Upper lobe of right lung (tissue), 1 donor: ENCODE data around the gene ARHGAP15. TPM values are rescaled to one million over a fixed set of nuclear protein-coding genes. Genes with fewer than 3 reads are reported as not detected.
A peak's percentile ranks its signal among the peaks of the same experiment; 100 is the strongest.
"Not testable (repeated sequence)": the region's sequence is repeated elsewhere in the genome, so short reads cannot be mapped to it uniquely, and the experiment has no call there.

Experiments
- ATAC-seq: fragments of 200-7000 bp; cut with Tn5 transposase; one replicate; pipeline ENCODE4 v1.9.1; 2020; ENCODE audit warnings: mild to moderate bottlenecking, moderate library complexity
- DNase-seq: peaks from one replicate; pipeline ENCODE4 v3.0.0-alpha.2; 2020
- H3K27ac ChIP-seq: fragments of 200-600 bp; one replicate; pipeline ENCODE4 v1.8.0; 2022
- H3K27me3 ChIP-seq: fragments of 200-600 bp; one replicate; pipeline ENCODE4 v1.8.0; 2022; ENCODE audit warnings: mild to moderate bottlenecking
- H3K36me3 ChIP-seq: fragments of 200-600 bp; one replicate; pipeline ENCODE4 v1.8.0; 2022
- H3K4me1 ChIP-seq: fragments of 200-600 bp; one replicate; pipeline ENCODE4 v1.8.0; 2022
- H3K4me3 ChIP-seq: fragments of 200-600 bp; one replicate; pipeline ENCODE4 v1.8.0; 2022; ENCODE audit warnings: mild to moderate bottlenecking
- H3K9me3 ChIP-seq: fragments of 200-600 bp; one replicate; pipeline ENCODE4 v1.8.0; 2022
- CTCF ChIP-seq: fragments of 200-600 bp; IDR thresholded peaks from one replicate; pipeline ENCODE4 v1.8.0; 2022; ENCODE audit warnings: antibody characterized with exemption
- intact Hi-C: fragments of 100-400 bp; cut with DNase I; formaldehyde crosslinking; loops from one replicate; pipeline ENCODE4 v1.11.0; 2022
- total RNA-seq: library from RNA; stranded (reverse); fragmentation: NEBNext Ultra II Directional; extraction: Animal tissue kit (Norgen Biotek cat#: 25700); gene quantifications from one replicate; pipeline ENCODE4 v1.2.1, GENCODE V29; 2021
- donor health status: DM: no; HTN: yes; CAD: no; lungs with severe emphysema.

Gene ARHGAP15
- total RNA-seq, 1 donor from 2014 or later = 19.2 TPM

- Histone ChIP-seq H3K27ac (no peak overlapping the region), H3K4me3 (no peak overlapping the region), H3K27me3 (no peaks in the 10 kb centered on the region), H3K9me3 (no peaks in the 10 kb centered on the region), H3K36me3 (no peaks in the 10 kb centered on the region), H3K4me1 (no peaks in the 10 kb centered on the region)
- no peak for DNase-seq
- intact Hi-C loops = no loop called here
- no peak for ATAC-seq
- TF ChIP-seq CTCF = no peak
Observed at GRCh38 chr2:143535802-143536201, 406.6 kb downstream of the ARHGAP15 start.

- H3K27ac ChIP-seq, ATAC-seq, H3K4me1 ChIP-seq, H3K9me3 ChIP-seq, DNase-seq, intact Hi-C loops, H3K4me3 ChIP-seq, H3K36me3 ChIP-seq, H3K27me3 ChIP-seq: not testable (repeated sequence)
Observed at GRCh38 chr2:143541899-143542298, 412.7 kb downstream of the ARHGAP15 start.

GRCh38 chr2:143545059-143545948, 416.1 kb downstream of the ARHGAP15 start:
- Histone ChIP-seq H3K9me3 (no peaks in the 10 kb centered on the region), H3K4me3 (no peak overlapping the region), H3K36me3 (no peaks in the 10 kb centered on the region), H3K27me3 (no peaks in the 10 kb centered on the region), H3K27ac (peak overlapping the region; percentile 26), H3K4me1 (peaks cover 5% of the 10 kb centered on the region)
- DNase-seq (no peak), ATAC-seq (no peak)
- intact Hi-C loops = no loop called here
- TF ChIP-seq CTCF = no peak

GRCh38 chr2:143545949-143546255, 416.7 kb downstream of the ARHGAP15 start:
- Histone ChIP-seq H3K27me3 (no peaks in the 10 kb centered on the region), H3K9me3 (no peaks in the 10 kb centered on the region), H3K27ac (peak overlapping the region; percentile 26), H3K4me1 (peaks cover 5% of the 10 kb centered on the region), H3K4me3 (no peak overlapping the region), H3K36me3 (no peaks in the 10 kb centered on the region)
- ATAC-seq (no peak), DNase-seq (no peak)
- intact Hi-C loops = no loop called here
- TF ChIP-seq CTCF = no peak

GRCh38 chr2:143548032-143548431, 418.8 kb downstream of the ARHGAP15 start:
- intact Hi-C loops = no loop called here
- ATAC-seq (no peak), DNase-seq (no peak)
- H3K27me3 ChIP-seq = no peaks in the 10 kb centered on the region
- no peak for TF ChIP-seq CTCF
- H3K4me1 ChIP-seq = peaks cover 5% of the 10 kb centered on the region
- H3K27ac ChIP-seq = no peak overlapping the region
- H3K4me3 ChIP-seq = no peak overlapping the region
- no peaks in the 10 kb centered on the region for H3K9me3 ChIP-seq
- H3K36me3 ChIP-seq = no peaks in the 10 kb centered on the region

GRCh38 chr2:143550500-143550899, 421.3 kb downstream of the ARHGAP15 start:
- intact Hi-C loops = no loop called here
- Histone ChIP-seq H3K4me1 (no peaks in the 10 kb centered on the region), H3K36me3 (no peaks in the 10 kb centered on the region), H3K9me3 (no peaks in the 10 kb centered on the region), H3K27ac (no peak overlapping the region), H3K4me3 (no peak overlapping the region), H3K27me3 (no peaks in the 10 kb centered on the region)
- TF ChIP-seq CTCF = no peak
- DNase-seq (no peak), ATAC-seq (no peak)
